K562 (cell line): ENCODE results near the gene RBPJL. TPM values are rescaled to one million over a fixed set of nuclear protein-coding genes. Genes with fewer than 3 reads are reported as not detected.

Experiments used
- DACH1 ChIP-seq: fragments of 450-650 bp; IDR thresholded peaks from 2 replicates; pipeline ENCODE4 v1.6.1; 2018; ENCODE audit not compliant: partially characterized antibody
- HDGF ChIP-seq: fragments of 450-650 bp; IDR thresholded peaks from 2 replicates; pipeline ENCODE4 v1.6.1; 2016
- MGA ChIP-seq: fragments of 450-650 bp; IDR thresholded peaks from 2 replicates; pipeline ENCODE4 v1.6.1; 2016; ENCODE audit warnings: mild to moderate bottlenecking, moderate library complexity
- MTA1 ChIP-seq: fragments of 450-650 bp; IDR thresholded peaks from 2 replicates; pipeline ENCODE4 v1.6.1; 2017; ENCODE audit warnings: borderline replicate concordance
- NCOR1 ChIP-seq: fragments of 450-650 bp; IDR thresholded peaks from 2 replicates; pipeline ENCODE4 v1.6.1; 2016; ENCODE audit warnings: mild to moderate bottlenecking, moderate library complexity
- POLR2AphosphoS2 ChIP-seq: IDR thresholded peaks from 2 replicates; pipeline ENCODE4 v1.6.1; 2012; ENCODE audit warnings: low read length, improper control_type of control experiment
- RBM22 ChIP-seq: fragments of 200-400 bp; formaldehyde crosslinking; IDR thresholded peaks from 2 replicates; pipeline ENCODE4 v1.6.1; 2018; ENCODE audit warnings: low read length, low read depth; ENCODE audit not compliant: poor library complexity, severe bottlenecking
- SMARCA4 ChIP-seq: fragments of 450-650 bp; IDR thresholded peaks from 2 replicates; pipeline ENCODE4 v1.6.1; 2016
- ZBTB1 ChIP-seq: sonication (generic); formaldehyde crosslinking; IDR thresholded peaks from 2 replicates; pipeline ENCODE4 v1.8.1; 2023; ENCODE audit warnings: missing genetic modification reagents, low read depth, mild to moderate bottlenecking, borderline replicate concordance
- ZNF12 ChIP-seq: sonication (generic); formaldehyde crosslinking; IDR thresholded peaks from 2 replicates; pipeline ENCODE4 v1.4.0; 2020; ENCODE audit warnings: mild to moderate bottlenecking, missing genetic modification reagents
- polyA plus RNA-seq, 8 experiments: library from polyadenylated mRNA; depleted of rRNA in 4 of 8; stranded (reverse) in 5 of 8; unstranded in 3 of 8; fragments of >200 nt; fragmentation: Nextera tagmentation in 2 of 8; fragmentation: Illumina TruSeq in 1 of 8; extraction: Ambion mirVana in 2 of 8; extraction: Trizol in 1 of 8; gene quantifications; 2 replicates each; pipeline versions ENCODE4 v1.2.1 to v1.2.3, GENCODE V29; 2011 to 2014; ENCODE audit warnings: inconsistent platforms in 1 of 8, missing spikeins in 1 of 8
- total RNA-seq, 7 experiments: library from RNA; depleted of rRNA in 6 of 7; stranded (reverse); fragments of >200 nt in 6 of 7; fragmentation: Illumina TruSeq in 2 of 7; extraction: Trizol in 2 of 7; gene quantifications; 2 replicates each; pipeline versions ENCODE4 v1.2.1 to v1.2.3, GENCODE V29; 2011 to 2021; ENCODE audit warnings: low replicate concordance in 1 of 7
- TF ChIP-seq, protein P1 (sequence below): fragments of 450-650 bp; IDR thresholded peaks from 2 replicates; pipeline ENCODE4 v1.6.1; 2014; ENCODE audit warnings: low read depth, mild to moderate bottlenecking, moderate library complexity, borderline replicate concordance
- TF ChIP-seq, protein P2 (sequence below): IDR thresholded peaks from 2 replicates; pipeline ENCODE4 v1.6.1; 2011; ENCODE audit not compliant: insufficient read length; ENCODE audit errors: extremely low read depth
- TF ChIP-seq, protein P3 (sequence below): fragments of 250-450 bp; sonication (Bioruptor Pico); IDR thresholded peaks from 2 replicates; pipeline ENCODE4 v1.8.0; 2021; ENCODE audit warnings: mild to moderate bottlenecking, moderate library complexity

Gene RBPJL
- total and polyA plus RNA-seq, 9 of the 15 experiments (the other 6 are each of a cell fraction or from before 2014, with no cell fraction given), result not detected

- peak; percentile 11; the same call in 1 of the 2 replicates for TF ChIP-seq MGA
- no peak for TF ChIP-seq HDGF
- no peak for TF ChIP-seq DACH1
- TF ChIP-seq SMARCA4, result peak; percentile 69
- TF ChIP-seq, protein P1, sequence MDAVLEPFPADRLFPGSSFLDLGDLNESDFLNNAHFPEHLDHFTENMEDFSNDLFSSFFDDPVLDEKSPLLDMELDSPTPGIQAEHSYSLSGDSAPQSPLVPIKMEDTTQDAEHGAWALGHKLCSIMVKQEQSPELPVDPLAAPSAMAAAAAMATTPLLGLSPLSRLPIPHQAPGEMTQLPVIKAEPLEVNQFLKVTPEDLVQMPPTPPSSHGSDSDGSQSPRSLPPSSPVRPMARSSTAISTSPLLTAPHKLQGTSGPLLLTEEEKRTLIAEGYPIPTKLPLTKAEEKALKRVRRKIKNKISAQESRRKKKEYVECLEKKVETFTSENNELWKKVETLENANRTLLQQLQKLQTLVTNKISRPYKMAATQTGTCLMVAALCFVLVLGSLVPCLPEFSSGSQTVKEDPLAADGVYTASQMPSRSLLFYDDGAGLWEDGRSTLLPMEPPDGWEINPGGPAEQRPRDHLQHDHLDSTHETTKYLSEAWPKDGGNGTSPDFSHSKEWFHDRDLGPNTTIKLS, result no peak
- TF ChIP-seq ZBTB1 (CRISPR knock-in tag), result no peak
- TF ChIP-seq, protein P2, sequence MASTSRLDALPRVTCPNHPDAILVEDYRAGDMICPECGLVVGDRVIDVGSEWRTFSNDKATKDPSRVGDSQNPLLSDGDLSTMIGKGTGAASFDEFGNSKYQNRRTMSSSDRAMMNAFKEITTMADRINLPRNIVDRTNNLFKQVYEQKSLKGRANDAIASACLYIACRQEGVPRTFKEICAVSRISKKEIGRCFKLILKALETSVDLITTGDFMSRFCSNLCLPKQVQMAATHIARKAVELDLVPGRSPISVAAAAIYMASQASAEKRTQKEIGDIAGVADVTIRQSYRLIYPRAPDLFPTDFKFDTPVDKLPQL, result no peak
- no peak for TF ChIP-seq ZNF12 (CRISPR knock-in tag)
- TF ChIP-seq RBM22, result no peak
- TF ChIP-seq, protein P3, sequence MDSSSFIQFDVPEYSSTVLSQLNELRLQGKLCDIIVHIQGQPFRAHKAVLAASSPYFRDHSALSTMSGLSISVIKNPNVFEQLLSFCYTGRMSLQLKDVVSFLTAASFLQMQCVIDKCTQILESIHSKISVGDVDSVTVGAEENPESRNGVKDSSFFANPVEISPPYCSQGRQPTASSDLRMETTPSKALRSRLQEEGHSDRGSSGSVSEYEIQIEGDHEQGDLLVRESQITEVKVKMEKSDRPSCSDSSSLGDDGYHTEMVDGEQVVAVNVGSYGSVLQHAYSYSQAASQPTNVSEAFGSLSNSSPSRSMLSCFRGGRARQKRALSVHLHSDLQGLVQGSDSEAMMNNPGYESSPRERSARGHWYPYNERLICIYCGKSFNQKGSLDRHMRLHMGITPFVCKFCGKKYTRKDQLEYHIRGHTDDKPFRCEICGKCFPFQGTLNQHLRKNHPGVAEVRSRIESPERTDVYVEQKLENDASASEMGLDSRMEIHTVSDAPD (CRISPR knock-in tag), result no peak
- no peak for TF ChIP-seq NCOR1
- no peak for TF ChIP-seq MTA1
- TF ChIP-seq POLR2AphosphoS2, result no peak
Observed at GRCh38 chr20:45344168-45344860, 37.7 kb downstream of the RBPJL start (continued).
